ENCODE data around the gene ALK.

GRCh38 chr2:29643196-29643595 is 278.2 kb downstream of the ALK start:
- TF ChIP-seq CTCF (conservative IDR thresholded peaks at IDR 0.05; ENCODE audit: low read depth, low read length) (no peak), EZH2 (IDR thresholded peaks at IDR 0.05; ENCODE audit: borderline replicate concordance, low read depth, low read length, poor library complexity, severe bottlenecking) (no peak)

Data from A673 (cell line).